Measurements from ENCODE around the gene SOS1. TPM values are rescaled to one million over a fixed set of nuclear protein-coding genes. Genes with fewer than 3 reads are reported as not detected.

The SOS1 gene
- total RNA-seq, 4 donors from 2014 or later = 19.5 to 46.3 (median 33.3) TPM

DNA sequence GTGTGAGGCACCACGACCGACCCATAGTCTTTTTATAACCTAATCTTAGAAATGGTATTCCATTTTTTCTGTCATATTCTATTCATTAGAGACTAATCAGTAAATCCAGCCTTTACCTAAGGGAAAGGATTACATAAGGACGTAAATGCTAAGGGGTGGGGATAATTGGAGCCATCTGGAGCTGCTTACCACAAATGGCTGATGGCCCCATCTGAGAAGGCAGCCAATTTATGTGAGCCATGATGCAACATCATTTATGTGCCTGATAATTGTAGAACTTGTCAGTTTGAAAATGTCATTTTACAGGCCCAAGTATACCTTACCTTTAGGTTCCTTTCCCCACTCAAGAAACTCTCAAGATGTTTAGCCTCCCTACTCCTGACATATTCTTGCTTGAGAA is 187.2 kb downstream of the SOS1 start:
- no peak for DNase-seq
- intact Hi-C loops (cut with DNase I; ENCODE audit: low total_unique reads) (no loop called here), in situ Hi-C loops (cut with MboI; ENCODE audit: low sequenced_read_pairs in 4 of 4) (no loop called here)
- Histone ChIP-seq H3K27ac (no peak overlapping the region), H3K4me1 (no peaks in the 10 kb centered on the region), H3K36me3 (no peaks in the 10 kb centered on the region), H3K4me3 (no peak overlapping the region), H3K27me3 (no peaks in the 10 kb centered on the region), H3K9me3 (no peaks in the 10 kb centered on the region)
- ATAC-seq = no peak
- no peak for TF ChIP-seq POLR2A (IDR thresholded peaks at IDR 0.05)
- TF ChIP-seq, protein P1, sequence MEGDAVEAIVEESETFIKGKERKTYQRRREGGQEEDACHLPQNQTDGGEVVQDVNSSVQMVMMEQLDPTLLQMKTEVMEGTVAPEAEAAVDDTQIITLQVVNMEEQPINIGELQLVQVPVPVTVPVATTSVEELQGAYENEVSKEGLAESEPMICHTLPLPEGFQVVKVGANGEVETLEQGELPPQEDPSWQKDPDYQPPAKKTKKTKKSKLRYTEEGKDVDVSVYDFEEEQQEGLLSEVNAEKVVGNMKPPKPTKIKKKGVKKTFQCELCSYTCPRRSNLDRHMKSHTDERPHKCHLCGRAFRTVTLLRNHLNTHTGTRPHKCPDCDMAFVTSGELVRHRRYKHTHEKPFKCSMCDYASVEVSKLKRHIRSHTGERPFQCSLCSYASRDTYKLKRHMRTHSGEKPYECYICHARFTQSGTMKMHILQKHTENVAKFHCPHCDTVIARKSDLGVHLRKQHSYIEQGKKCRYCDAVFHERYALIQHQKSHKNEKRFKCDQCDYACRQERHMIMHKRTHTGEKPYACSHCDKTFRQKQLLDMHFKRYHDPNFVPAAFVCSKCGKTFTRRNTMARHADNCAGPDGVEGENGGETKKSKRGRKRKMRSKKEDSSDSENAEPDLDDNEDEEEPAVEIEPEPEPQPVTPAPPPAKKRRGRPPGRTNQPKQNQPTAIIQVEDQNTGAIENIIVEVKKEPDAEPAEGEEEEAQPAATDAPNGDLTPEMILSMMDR (IDR thresholded peaks at IDR 0.05 in 4 of 5, conservative IDR thresholded peaks at IDR 0.05 in 1 of 5) = no peak

DNA sequence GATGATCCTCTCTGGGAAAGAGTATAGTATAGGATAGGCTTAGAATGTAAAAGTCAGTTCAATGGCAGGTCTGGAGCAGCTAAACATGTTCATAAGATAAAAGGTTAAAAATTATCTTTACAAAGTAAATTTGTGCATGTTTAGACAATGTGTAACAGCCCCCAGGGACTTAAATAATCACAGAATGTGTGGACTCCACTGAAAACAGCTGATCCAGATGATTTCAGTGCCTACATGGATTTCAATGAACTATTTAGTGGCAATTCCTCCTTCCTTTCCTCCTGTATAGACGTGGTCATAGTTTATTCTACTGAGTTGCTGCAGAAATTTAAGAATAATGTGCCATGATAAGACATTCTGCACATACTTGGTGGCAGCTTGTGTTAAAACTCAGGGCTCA is 188.3 kb downstream of the SOS1 start:
- no peak for DNase-seq
- intact Hi-C loops (cut with DNase I; ENCODE audit: low total_unique reads) = no loop called here
- TF ChIP-seq, protein P1 (IDR thresholded peaks at IDR 0.05 in 4 of 5, conservative IDR thresholded peaks at IDR 0.05 in 1 of 5) = no peak
- TF ChIP-seq POLR2A (IDR thresholded peaks at IDR 0.05) = no peak
- in situ Hi-C loops (cut with MboI; ENCODE audit: low sequenced_read_pairs in 4 of 4) = no loop called here
- no peaks in the 10 kb centered on the region for H3K27me3 ChIP-seq
- no peaks in the 10 kb centered on the region for H3K36me3 ChIP-seq
- no peak overlapping the region for H3K4me3 ChIP-seq
- H3K4me1 ChIP-seq = no peaks in the 10 kb centered on the region
- H3K9me3 ChIP-seq = no peaks in the 10 kb centered on the region
- no peak for ATAC-seq
- no peak overlapping the region for H3K27ac ChIP-seq

Other genes with a start within 250 kb of the SOS1 start
- gene DHX57, start 245.1 kb downstream of the SOS1 start, total RNA-seq = 10 to 100 TPM; 11.5 to 12.0 (median 11.7) TPM
- gene MORN2, start 245.1 kb downstream of the SOS1 start, total RNA-seq = 10 to 100 TPM; 12.9 to 16.7 (median 13.8) TPM
- 1 to 10 TPM in 1 of 4 donors, under 1 TPM in 2, not detected in 1; 0.07 to 4.5 (median 0.52) TPM for gene ARHGEF33, start 231.2 kb downstream of the SOS1 start, total RNA-seq
- gene CDKL4, start 122.9 kb upstream of the SOS1 start, total RNA-seq = 1 to 10 TPM in 1 of 4 donors, under 1 TPM in 1, not detected in 2; 0.36 to 1.1 TPM

Measured in gastrocnemius medialis (tissue), 4 donors.